ENCODE measurements around the gene TYK2.
"Not testable (repeated sequence)": the region's sequence is repeated elsewhere in the genome, so short reads cannot be mapped to it uniquely, and the experiment has no call there.

Gene TYK2

DNA sequence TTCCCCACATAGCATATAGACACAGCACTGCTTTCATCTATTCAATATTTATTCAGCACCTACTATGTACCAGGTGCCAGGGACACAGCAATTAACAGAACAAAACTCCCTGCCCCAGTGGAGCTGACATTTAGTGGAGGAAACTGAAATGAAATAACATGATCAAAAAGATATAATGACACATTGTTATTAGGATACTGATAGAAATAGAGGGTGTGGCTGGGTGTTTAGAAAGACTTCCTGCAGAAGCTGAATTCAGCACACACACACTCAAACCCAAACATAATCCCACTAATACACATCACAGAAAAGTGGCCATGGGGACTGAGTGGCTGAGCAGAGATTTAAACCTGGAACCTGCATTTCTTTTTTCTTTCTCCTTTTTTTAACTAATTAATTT lies 26.7 kb upstream of the TYK2 start:
- no peak for DNase-seq

DNA sequence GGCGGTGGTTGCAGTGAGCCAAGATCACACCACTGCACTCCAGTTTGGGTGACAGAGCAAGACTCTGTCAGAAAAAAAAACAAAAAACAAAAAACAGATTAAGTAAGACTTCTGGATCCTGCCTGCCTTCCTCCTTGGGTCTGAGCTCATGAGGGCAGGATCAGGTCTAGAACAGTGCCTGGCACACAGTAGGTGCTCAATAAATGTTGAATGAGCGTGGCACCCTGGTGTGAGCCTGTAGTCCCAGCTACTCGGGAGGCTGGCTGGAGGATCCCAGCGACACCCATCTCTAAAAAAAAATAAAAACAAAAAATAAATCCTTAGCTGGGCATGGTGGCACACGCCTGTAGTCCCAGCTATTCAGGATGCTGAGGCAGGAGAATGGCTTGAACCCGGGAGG lies 25.8 kb upstream of the TYK2 start:
- DNase-seq, result no peak

DNA sequence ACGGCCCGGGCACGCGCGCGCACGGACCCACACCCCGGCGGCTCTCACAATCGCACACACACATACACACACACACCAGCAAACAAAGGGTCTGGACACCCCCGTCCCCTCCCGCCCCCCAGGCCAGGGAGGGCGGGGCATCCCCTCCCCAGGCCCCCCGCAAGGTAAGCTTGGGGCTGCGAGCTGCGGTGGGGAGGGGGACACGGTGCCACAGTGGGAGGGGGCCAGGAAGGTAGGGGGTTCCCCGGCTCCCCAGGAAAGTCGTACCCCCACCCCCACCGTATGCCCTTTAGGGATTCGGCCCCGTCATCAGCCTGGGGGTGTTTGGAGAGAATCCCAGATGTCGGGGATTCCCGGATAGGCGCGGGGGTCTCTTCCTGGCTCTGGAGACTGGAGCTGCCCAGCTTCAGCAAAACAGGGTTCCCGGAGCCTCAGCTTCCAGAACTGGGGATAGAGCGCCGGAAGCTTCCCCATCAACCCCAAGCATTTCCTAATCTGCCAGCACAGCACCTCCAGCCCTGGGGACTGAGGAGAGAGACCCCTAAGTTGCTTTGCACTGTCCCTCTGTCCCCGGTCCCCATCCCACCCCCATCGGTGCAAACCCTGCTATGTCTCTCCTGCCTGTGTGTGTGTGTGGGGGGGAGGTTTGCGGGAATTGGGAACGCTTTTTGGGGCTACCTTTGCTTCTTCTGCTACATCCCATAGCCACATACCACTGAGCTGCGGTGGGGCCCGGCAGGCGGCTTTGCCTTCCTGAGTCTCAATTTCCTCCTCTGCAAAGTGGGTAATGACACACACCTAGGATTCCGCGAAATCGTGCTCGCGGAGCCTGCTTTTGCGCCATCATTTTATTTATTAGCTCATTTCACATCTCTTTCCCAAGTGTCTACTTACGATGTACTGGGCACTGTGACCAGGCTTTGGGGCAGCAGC lies 24.8 kb upstream of the TYK2 start:
- no peak for DNase-seq

DNA sequence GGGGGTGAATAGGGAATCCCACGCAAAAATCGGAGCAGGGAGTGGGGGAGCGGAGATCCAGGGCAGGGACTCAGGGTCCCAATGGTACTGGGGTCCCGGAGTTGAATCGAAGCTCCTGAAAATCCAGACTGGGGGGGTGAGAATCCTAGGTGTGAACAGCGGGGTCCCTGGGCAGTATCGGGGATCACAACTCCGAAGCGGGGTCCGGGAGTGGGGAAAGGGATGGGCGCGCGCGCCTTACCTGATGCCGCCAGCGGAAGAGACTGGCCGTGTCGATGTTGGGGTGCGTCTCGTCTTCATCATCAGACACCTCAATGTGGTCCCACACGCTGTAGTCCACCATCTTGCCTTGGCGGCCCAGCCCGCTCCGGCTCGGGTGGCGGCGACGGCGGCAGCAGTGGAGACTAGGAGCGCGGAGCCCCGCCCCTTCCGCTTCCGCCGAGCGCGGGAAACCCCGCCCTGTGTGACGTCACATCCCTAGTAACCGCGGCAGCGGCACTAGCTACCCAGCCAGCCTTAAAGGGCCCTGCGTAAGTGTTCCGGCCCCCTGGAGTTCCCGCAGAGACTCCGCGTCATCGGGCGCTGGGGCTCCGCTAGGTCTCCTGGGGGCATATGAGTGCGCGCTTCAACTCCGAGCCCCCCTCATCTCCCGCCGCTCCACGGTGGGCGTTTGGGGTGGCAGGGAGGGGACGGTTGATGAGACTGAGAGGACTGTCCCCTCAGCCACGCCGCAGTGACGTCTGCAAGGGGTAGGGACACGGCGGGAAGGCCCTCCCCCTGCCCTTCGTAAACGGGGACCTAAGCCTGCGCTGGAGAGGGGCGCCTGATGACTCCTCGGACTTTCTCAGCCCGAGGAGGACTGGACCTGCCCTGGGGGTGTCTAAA lies 23.0 kb upstream of the TYK2 start, which contains the start of gene CDC37:
Gene CDC37, minus strand, starts transcription at position 406 of the 885 bp plus-strand sequence. Its CDS starts 63 bp downstream, at position 343.
- peak; percentile 97 for DNase-seq

DNA sequence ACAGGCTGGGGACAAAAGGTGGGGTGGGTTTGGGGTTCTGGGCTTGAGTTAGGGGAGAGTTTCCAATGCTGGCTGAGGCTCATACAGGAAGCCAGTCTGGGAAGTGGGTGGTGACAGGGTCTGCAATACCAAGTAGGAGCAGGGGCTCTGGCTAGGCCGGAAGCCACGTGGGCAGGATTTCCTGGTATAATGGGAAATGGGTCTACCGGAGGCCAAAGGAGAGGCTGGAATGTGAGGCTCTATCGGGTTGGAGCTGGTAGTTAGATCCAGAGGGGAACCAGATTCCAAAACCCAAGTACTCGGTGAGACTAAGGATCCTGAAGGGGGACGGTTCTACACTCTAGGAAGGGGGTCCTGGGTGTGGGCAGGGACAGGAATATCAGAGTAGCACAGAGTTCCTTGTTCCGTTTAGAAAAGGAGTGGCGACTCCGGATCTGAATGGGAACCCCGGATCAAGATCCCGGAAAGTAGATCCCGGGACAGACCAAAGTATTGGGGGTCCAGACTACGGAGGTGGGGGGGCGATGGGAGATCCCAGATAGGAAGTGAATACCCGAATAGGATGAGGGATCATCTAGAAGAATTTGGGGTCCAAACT lies 22.2 kb upstream of the TYK2 start:
- no peak for DNase-seq

DNA sequence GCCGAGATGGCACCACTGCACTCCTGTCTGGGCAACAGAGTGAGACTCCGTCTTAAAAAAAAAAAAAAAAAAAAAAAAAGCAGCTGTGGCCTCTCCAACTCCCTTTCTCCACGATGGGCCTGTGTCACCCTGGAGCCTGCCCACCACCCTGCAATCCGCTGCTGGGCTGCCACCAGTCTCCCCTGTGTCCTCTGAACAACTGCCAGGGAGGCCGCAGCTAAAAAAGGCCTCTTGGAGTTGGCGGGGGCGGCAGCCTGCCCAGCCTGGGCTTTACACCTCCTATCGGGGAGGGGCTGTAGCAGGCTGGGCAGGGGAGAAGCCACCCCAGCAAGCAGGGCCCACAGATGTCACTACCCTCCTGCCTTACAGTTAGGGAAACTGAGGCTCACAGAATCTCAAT lies 19.5 kb upstream of the TYK2 start:
- no peak for DNase-seq

DNA sequence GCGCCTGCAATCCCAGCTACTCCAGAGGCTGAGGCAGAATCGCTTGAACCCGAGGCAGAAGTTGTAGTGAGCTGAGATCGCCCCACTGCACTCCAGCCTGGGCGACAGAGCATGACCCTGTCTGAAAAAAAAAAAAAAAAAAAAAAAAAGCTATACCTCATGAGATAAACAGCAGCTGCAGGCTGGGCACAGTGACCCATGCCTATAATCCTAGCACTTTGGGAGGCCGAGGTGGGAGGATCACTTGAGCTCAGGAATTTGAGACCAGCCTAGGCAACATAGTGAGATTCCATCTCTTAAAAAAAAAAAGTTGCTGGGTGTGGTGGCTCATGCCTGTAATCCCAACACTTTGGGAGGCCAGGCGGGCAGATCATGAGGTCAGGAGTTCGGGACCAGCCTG lies 19.0 kb upstream of the TYK2 start:
- not testable (repeated sequence) for DNase-seq

DNA sequence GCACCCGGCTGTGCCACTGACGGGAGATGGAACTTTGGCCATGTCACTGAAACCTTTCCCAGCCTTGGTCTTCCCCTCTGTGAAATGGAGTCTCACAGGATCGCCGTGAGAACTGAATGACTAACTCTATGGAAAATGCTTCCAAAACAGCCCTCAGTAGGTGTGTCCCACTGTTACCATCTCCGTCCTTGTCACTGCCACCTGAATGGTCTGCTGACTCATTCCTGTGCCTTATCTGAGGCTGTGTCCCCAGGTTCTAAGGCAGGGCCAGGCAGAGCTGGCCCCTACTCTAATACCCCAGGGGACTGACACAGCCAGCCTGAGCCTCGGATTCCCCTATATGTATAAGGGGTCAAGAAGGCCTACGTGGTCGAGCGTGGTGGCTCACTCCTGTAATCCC lies 18.4 kb upstream of the TYK2 start:
- no peak for DNase-seq

DNA sequence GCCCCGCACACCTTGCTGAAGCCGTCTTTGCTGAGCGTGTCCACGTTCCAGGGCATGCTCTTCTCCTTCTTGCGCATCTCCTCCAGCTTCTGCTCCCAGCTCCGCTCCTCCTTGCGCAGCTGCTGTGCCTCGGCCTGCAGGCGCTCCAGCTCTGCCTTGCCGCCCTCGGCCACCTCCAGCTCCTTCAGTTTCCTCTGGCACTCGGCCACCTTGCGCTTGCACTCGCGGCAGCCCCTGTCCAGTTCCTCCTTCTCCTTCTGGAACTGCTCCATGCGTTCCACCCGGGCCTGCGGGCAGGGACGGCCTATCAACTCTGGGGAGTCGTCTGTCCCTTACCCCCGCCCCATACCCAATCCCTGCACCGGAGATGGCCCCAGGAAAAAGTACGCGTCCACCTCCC lies 15.5 kb upstream of the TYK2 start:
- no peak for DNase-seq

DNA sequence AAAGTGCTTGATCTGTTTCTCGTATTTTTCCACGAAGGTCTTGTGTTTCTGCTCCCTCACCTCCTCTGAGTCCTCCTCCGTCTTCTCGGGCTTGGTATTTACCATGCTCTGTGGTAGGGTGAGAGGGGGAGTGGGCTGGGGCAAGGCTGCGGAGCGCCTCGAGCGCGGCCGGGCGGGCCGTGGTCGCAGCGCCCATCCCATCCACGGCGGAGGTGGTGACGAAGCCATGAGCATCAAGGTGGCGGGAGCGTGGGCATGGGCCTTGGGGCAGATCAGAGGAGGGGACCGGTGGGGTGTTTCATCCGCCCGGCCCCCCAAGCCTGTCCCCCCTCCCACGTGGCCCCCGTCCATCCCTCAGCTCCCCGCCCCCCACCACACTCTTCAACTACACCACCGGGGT lies 15.1 kb upstream of the TYK2 start:
- no peak for DNase-seq

DNA sequence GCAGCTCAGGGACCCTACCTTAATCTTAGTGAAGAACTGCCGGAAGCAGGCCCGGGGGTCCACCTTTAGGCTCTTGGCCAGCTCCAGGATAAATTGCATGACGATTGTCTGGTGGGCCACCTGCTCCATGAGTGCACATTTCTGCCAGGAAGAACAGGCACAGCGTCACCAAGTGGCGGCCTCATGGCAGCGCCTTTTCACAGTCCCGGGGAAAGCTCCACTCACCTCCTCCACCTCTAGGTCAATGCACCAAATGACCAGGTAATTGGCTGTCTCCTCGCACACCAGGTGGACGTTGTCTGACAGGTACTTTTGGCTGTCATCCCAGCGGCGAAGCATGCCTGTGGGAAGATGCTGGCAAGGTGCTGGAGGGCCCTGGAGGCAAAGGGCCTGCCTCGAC lies 14.6 kb upstream of the TYK2 start:
- no peak for DNase-seq

DNA sequence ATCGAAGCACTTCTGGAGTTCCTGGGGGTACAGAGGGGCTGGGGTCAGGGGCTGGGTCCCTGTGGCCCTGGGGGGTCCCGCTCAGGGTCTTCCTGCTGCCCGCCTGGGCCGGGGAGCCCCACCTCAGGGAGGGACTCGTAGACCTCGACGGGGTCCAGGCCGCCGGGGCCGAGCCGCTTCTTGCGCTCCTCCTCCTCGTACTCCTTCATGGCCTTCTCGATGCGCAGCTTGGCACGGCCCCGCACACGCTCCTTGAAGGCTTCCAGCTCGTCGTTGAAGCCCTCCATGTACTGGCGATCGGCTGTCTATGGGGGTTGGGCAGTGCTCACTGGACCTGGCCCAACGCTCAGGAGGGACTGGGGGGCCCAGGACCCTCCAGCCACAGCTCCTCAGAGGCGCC lies 12.8 kb upstream of the TYK2 start:
- DNase-seq, result no peak

DNA sequence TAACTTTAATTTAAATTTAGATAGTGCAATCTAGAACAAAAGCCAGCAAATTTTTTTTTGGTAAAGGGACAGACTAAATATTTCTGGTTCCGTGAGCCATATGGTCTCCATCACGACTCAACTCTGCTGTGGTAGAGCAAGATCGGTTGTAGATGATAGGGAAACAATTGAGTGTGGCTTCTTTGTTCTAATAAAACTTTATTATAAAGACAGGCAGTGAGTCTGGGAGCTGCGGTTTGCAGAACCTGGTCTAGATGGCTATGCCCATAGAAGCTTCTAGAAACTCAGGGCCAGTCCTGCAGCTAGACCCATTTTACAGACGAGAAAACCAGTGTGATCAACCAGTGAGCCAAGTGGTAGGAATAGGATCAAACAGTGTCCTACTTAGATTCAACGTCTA lies 11.7 kb upstream of the TYK2 start:
- no peak for DNase-seq

DNA sequence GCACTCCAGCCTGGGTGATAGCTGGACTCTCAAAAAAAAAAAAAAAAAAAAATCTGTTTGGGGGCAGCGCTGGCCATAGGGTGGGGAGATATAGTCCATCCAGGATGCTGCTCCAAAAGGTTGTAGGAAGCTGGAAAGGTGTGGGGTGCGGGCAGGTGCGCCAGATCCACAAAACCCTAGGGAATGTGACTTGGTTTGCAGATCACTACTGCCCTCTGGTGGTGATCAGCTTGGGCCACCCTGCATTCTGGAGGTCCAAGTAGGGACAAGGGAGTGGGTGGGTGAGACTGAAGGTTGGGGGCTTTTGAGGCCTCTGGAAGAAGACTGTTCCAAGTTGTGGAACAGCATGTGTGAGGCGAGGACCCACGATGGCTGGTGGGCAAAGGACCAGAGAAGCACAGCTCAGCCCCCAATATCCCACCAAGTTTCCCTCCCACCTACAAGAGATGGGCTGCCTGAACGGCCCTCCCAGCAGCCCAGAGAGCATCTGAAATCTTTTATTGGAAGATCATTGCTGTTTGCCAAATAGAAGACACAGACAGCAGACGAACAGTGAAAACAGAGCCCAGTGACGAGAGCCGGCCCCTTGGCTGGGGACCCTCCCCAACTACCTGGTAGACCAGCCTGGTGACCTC lies 10.4 kb upstream of the TYK2 start:
- peak; percentile 52 for DNase-seq

DNA sequence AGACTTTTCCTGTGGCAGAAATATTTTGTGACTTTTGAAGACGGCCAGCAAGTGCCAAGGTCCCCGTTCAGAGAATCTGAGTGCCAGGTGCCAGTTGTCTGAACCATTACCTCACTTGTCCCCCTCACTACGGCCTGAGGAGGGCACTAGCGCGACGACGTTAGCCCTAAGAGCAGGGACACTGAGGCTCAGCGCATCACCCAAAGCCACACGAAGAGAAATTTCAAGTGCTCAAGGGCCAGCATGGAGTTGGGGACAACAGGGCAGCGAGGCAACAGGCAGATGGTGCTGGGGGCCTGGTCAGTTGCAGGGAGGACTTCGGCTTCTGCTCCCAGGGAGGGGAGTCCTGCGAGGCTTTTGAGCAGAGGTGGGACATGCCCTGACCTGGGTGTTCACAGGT lies 9.5 kb upstream of the TYK2 start:
- DNase-seq, result no peak

DNA sequence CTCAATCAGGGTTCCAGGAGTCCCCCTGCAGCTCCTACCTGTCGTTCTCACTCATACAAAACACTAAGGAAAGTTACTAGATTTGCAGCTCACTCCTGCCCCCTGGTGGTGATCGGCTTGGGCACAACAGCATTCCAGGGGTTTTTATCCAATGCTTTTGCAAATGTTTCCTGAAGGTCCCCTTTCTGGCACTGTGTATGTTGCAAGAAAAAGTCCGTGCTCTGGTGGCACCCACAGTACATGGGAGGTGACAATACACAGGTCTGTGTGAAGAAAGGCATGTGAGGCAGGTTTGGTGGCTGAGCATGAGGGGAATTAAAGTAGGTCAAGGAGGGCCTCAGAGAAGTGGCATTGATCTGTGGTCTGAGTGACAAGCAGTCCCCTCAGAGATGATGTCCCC lies 8.6 kb upstream of the TYK2 start:
- peak; percentile 61 for DNase-seq

DNA sequence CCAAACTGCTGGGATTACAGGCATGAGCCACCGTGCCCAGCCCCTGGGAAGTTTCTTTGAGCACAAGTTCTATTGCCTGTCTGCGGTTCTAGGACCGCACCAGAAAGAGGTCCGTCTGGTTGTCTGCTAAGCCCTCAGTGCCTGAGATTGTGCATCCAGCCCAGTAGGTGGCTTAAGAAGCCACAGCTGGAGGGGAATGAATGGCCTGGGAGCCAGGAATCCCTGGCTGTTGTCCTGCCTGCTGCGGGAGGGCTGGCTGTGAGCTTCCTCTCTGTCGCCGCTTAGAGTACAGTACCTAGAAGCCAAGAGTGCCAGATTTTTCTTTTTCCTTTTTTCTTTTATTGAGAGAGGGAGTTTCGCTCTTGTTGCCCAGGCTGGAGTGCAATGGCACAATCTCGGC lies 4.2 kb upstream of the TYK2 start:
- DNase-seq, result no peak

DNA sequence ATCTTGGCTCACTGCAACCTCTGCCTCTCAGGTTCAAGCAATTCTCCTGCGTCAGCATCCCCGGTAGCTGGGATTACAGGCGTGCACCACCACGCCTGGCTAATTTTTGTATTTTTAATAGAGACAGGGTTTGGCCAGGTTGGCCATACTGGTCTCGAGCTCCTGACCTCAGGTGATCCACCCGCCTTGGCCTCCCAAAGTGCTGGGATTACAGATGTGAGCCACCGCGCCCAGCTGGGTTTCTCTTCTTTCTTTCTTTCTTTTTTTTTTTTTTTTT lies 2.8 kb upstream of the TYK2 start:
- not testable (repeated sequence) for DNase-seq

DNA sequence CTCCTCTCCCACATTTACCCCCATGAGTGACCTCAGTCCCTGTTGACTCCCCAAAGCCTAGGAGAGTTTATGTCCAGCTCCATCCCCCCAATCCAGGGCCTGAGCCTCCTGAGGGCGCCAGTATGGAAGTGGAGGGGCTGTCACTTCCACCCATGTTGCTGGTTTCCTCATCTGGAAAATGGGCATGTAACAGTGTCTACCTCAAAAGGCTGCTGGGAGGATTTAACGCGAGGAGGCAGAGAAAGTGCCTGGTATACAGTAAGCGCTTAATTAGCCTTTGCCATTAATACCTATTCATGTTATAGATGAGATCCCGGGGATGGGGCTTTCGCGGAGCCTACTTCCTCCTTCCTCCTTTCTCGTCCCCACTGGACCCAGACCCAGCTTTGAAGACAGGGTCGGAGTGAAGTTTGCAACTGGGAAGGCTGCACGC lies 476 bp downstream of the TYK2 start:
- DNase-seq, result no peak

DNA sequence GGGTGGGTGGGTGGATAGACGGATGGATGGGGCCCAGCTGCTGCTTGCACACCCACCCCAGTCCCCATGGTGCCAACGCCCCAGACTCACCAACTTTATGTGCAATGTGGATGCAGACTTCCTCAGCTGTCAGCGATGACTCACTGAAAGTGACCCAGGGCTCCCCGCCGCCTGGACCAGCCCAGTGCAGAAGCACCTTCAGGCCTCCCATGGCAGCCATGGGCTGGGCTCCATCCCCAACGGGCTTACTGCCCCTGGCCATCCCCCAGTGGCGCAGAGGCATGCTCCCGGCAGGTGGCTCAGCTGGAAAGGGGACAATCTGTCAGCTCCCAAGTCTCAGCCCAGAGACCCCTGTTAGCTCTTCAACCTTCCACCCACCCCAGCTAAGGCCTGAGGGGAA lies 2.2 kb downstream of the TYK2 start:
- DNase-seq, result no peak

DNA sequence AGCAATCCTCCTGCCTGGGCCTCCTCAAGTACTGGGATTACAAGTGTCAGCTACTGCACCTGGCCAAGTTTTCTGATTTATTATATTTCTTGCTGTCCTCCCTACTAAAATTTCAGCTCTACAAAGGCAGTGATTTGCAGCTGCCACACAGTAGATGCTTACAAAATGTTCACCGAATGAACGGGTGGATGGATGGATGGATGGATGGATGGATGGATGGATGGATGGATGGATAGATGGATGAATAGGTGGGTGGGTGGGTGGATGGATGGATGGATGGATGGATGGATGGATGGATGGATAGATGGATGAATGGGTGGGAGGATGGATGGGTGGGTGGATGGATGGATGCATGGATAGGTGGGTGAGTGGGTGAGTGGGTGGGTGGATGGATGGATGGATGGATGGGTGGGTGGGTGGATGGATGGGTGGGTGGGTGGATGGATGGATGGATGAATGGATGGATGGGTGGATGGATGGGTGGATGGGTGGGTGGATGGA lies 3.2 kb downstream of the TYK2 start:
- DNase-seq, result not testable (repeated sequence)

DNA sequence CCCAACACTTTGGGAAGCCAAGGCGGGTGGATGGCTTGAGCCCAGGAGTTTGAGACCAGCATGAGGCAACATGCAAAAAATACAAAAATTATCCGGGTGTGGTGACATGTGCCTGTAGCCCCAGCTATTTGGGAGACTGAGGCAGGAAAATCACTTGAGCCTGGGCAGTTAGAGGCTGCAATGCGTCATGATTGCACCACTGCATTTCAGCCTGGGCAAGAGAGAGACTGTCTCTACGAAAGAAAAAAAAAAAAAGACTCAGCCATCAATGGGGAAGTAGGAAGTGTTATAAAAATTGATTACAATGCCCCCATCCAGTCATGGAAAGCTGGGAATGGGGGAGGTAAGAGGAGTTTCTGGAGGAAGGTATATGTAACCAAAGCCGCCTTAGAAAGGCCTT lies 5.4 kb downstream of the TYK2 start:
- DNase-seq, result no peak

DNA sequence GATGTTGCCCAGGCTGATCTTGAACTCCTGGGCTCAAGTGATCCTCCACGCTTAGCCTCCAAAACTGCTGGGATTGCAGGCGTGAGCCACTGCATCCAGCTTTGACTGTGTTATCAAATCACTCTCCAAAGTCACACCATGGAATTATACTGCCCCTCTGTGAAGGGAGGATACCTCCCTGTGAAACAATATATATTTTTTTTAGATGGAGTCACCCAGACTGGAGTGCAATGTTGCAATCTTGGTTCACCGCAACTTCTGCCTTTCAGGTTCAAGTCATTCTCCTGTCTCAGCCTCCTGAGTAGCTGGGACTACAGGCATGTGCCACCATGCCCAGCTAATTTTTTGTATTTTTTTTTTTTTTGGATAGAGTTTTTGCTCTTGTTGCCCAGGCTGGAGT lies 7.7 kb downstream of the TYK2 start:
- DNase-seq, result no peak
